ENCODE results near the gene TNC. TPM values are rescaled to one million over a fixed set of nuclear protein-coding genes. Genes with fewer than 3 reads are reported as not detected.

Gene TNC
- total and polyA plus RNA-seq, 2 donors (not counting 3 experiments of a cell fraction or from before 2014, with no cell fraction given), result 0.29 TPM; not detected in 1

GRCh38 chr9:115057559-115057958 lies 60.4 kb downstream of the TNC start:
- Histone ChIP-seq H4K20me1 (replicated peaks; ENCODE audit: control insufficient read depth, extremely low read depth, insufficient read depth, low read length) (no peaks in the 10 kb centered on the region), H3K9me1 (replicated peaks; ENCODE audit: control insufficient read depth, extremely low read depth, insufficient read depth, low read length) (no peaks in the 10 kb centered on the region), H3K79me2 (ENCODE audit: control insufficient read depth, insufficient read depth, low read length) (no peaks in the 10 kb centered on the region), H3K27me3 (ENCODE audit: control insufficient read depth in 2 of 2, insufficient read depth in 2 of 2, low read length in 2 of 2) (no peaks in the 10 kb centered on the region), H3K36me3 (ENCODE audit: control insufficient read depth in 2 of 2, extremely low read depth in 1 of 2, insufficient read depth in 2 of 2, low read length in 2 of 2) (no peaks in the 10 kb centered on the region), H2AFZ (ENCODE audit: low read depth, low read length) (no peak overlapping the region), H3K9ac (replicated peaks; ENCODE audit: extremely low read depth, insufficient read depth, low read length) (no peak overlapping the region), H3K4me2 (ENCODE audit: insufficient read depth, low read length) (no peak overlapping the region), H3K4me3 (replicated peaks in 1 of 3; ENCODE audit: insufficient read depth in 1 of 3, low read depth in 1 of 3, low read length in 3 of 3) (no peak overlapping the region), H3K9me3 (replicated peaks; ENCODE audit: control insufficient read depth, insufficient read depth, low read length) (no peaks in the 10 kb centered on the region), H3K27ac (ENCODE audit: insufficient read depth, low read depth, low read length) (no peak overlapping the region), H3K4me1 (ENCODE audit: control insufficient read depth, extremely low read depth, insufficient read depth, low read length) (no peaks in the 10 kb centered on the region)
- intact Hi-C loops (cut with micrococcal nuclease), result no loop called here
- TF ChIP-seq GATA2 (IDR thresholded peaks at IDR 0.05; ENCODE audit: insufficient read depth, insufficient read length, low read depth, low read length) (no peak), EZH2 (IDR thresholded peaks at IDR 0.05; ENCODE audit: borderline replicate concordance, low read depth, low read length, severe bottlenecking) (no peak), POLR2A (IDR thresholded peaks at IDR 0.05; ENCODE audit: low read depth, low read length) (no peak), FOS (IDR thresholded peaks at IDR 0.05; ENCODE audit: borderline replicate concordance, insufficient read depth, low read length) (no peak), POLR2AphosphoS5 (IDR thresholded peaks at IDR 0.05; ENCODE audit: insufficient read depth, low read depth, low read length) (no peak), JUN (IDR thresholded peaks at IDR 0.05; ENCODE audit: borderline replicate concordance, insufficient read depth, insufficient read length, low read depth) (no peak), MYC (IDR thresholded peaks at IDR 0.05; ENCODE audit: low read depth, low read length) (no peak), MAX (IDR thresholded peaks at IDR 0.05; ENCODE audit: insufficient read depth, insufficient read length) (no peak), CTCF (IDR thresholded peaks at IDR 0.05; ENCODE audit: extremely low read depth in 1 of 2, insufficient read depth in 1 of 2, low read depth in 1 of 2, low read length in 2 of 2) (no peak)
- FAIRE-seq (no peak), DNase-seq (ENCODE audit: low read depth, low spot score) (no peak)
- BruUV-seq (replicated peaks), result no TSS peak
- dilution Hi-C loops (cut with MboI; ENCODE audit: extremely low pct_ligation_motif_present, low sequenced_read_pairs), result no loop called here
- ChIA-PET POLR2A (no interaction called here), CTCF (no interaction called here)

Measured in endothelial cell of umbilical vein (primary cell).